Embryonic facial prominence (tissue), 1 donor: ENCODE measurements around the gene PRDX5.

Experiments used
- DNase-seq: peaks from one replicate; pipeline ENCODE4 v3.0.0-alpha.2; 2016; ENCODE audit errors: extremely low spot score

PRDX5 gene

GRCh38 chr11:64362339-64362738 is 44.4 kb downstream of the PRDX5 start:
- no peak for DNase-seq

DNA sequence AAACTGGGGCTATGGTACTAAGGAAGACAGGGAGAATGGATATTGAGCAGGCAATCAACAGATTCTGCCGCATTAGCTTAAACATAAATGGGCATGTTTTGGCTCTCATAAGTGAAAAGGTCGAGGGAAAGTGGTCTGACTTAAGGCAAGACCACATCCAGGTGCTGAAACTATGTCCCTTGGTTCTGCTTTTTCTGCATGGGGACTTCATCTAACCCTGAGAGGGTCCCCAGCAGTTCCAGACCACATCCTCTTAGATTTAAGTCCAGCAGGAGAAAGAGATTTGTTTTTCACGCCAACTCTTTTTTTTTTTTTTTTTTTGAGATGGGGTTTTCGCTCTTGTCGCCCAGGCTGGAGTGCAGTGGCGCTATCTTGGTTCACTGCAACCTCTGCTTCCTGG is 46.5 kb downstream of the PRDX5 start:
- DNase-seq, result no peak

GRCh38 chr11:64364911-64365310 is 47.0 kb downstream of the PRDX5 start:
- DNase-seq, result no peak

DNA sequence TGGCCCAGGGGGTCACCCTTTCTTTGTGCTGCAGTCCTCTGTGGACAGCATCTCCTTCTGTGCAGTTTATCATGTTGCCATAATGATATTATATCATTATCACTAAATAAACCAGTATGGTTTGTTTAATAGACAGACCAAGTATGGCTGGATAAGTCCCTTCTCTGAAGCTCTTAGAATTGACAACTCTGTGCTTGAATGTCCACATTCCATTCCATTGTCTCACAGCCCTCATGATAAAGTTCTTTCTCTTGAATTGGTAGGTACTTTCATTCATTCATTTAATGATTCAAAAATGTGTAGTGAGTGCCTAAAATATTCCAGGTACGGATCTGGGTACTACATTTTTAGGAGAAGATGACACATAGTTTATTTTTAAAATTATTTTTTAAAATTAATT is 48.8 kb downstream of the PRDX5 start:
- no peak for DNase-seq

DNA sequence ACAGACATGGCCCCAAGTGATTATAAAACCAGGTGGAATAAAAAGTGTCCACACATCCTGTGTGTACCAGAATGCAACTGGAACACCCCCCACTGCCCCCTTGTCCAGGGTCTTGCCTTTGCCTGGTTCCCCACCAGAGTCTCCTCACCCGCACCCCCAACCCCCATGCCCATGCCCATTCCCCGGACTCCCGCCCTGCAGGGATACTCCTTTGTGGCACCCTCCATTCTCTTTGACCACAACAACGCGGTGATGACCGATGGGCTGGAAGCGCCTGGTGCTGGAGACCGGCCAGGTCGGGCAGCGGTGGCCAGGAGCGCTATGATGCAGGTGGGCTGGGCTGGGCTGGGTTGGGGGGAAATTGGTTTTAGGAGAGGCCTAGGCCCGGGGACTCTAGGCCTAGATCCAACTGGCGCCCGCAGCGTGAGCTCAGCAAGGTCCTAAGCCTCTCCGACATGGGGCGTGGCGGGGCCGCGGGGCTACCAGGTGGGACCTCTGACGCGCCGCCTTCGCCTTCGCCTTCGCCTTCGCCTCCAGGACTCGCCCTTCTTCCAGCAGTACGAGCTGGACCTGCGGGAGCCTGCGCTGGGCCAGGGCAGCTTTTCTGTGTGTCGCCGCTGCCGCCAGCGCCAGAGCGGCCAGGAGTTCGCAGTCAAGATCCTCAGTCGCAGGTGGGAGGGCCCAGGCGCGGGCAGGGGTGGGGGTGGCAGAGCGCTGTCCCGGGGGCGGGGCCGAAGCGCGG is 50.2 kb downstream of the PRDX5 start:
- DNase-seq, result no peak

- no peak for DNase-seq
Measured at GRCh38 chr11:64368673-64369074, 50.8 kb downstream of the PRDX5 start.

- DNase-seq, result no peak
Measured at GRCh38 chr11:64369440-64370421, 51.8 kb downstream of the PRDX5 start.

GRCh38 chr11:64371201-64371600 is 53.3 kb downstream of the PRDX5 start:
- DNase-seq, result no peak
